Raji (cell line): ENCODE results near the gene MAK.

Experiments
- POLR2A ChIP-seq: IDR thresholded peaks from 2 replicates; pipeline ENCODE4 v1.6.1; 2011; ENCODE audit warnings: low read depth, low read length, control low read depth; ENCODE audit not compliant: insufficient read depth

MAK gene

GRCh38 chr6:10801224-10801848 is 37.0 kb downstream of the MAK start:
- no peak for TF ChIP-seq POLR2A

DNA sequence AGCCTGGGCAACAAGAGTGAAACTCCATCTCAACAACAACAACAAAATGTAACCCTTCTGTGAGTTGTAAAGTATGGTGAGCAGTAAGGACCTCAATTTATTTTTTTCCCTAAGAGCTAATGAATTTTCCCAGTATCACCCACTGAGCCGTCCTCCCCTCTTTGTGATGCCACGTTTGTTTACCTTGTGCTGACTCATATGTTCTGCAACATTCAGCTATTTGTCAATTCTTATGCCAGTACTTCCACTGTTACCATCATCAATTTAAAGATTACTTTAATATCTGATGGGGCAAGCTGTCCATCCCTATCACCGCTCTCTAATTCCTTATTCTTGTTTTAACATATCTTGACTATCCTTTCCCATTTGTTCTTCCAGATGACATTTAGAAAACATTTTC is 37.5 kb downstream of the MAK start:
- TF ChIP-seq POLR2A, result no peak

DNA sequence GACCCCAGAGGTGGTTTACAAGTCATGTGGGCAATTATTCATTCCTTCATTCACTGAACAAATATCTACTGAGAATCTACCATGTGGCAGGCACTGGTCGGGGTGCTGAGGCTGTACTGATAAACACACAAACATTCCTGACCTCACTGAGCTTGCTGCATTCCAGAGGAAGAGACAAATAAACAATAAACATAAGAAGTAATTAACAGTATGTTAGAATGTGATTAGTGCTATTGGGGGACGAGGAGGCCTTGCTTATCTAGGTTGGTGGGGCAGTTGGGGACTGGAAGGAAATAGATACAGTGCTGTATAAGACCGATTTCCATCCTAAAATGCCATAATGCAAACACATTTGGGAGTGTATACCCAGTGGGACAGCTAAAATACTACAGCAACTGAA is 44.1 kb downstream of the MAK start:
- no peak for TF ChIP-seq POLR2A

- TF ChIP-seq POLR2A, result no peak
These were observed 44.6 kb downstream of the MAK start for GRCh38 chr6:10793695-10794094.

- no peak for TF ChIP-seq POLR2A
These were observed 45.3 kb downstream of the MAK start for GRCh38 chr6:10793035-10793434.

DNA sequence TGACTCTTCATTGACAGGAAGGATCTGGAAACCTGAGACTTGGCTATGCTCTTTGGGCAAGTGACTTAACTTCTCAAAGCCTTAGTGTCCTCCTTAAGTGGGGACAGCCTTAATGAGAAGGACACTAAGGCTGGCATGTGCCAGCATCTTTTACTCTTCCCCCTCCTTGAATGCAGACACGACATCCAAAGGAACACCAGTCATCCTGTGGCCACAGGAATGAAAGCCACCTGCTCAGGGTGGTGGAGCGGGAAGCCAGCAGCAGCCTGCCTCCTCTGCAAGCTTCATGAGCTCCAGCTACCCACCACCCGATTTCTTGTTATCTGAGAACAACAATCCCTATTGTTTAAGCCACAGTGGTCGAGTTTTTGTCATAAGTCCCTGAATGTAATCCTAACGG is 46.2 kb downstream of the MAK start:
- no peak for TF ChIP-seq POLR2A

DNA sequence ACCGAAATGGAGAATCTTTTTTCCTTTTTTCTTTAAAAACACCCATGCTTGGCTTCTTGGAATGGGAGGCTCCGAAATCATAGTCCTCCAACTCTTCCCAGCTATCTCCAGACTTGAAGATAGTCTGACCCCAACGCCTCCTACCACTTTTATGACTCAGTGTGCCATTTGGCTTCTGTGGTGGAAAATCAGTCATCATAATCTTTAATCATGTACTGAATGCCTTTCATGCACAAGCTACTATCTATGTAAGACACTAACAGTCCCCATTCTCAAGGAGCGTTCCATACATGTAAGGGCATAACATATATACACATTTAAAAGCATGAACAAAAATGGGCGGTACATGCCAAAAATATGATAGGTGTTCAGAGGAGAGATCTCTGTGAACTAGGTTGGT is 46.7 kb downstream of the MAK start:
- TF ChIP-seq POLR2A, result no peak

GRCh38 chr6:10779076-10779475 is 59.3 kb downstream of the MAK start:
- no peak for TF ChIP-seq POLR2A

DNA sequence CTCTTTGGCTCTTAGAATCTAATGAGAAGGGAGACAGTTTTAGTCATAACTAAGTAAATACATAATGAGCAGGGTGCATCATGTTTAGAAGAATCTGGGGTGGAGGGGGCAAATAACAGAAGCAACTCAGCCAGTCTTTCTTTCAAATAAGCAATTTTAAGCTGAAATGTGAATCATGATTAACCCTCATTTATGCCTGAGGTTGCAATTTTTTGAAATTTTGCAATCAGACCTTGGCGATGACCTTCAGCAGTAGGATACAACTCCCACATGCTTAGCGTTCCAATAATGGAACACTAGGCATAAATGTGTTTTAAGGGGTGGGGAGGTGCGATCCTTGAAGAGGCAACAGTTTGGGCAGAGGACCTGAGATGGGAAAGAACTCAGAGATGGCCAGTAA is 60.1 kb downstream of the MAK start:
- no peak for TF ChIP-seq POLR2A

DNA sequence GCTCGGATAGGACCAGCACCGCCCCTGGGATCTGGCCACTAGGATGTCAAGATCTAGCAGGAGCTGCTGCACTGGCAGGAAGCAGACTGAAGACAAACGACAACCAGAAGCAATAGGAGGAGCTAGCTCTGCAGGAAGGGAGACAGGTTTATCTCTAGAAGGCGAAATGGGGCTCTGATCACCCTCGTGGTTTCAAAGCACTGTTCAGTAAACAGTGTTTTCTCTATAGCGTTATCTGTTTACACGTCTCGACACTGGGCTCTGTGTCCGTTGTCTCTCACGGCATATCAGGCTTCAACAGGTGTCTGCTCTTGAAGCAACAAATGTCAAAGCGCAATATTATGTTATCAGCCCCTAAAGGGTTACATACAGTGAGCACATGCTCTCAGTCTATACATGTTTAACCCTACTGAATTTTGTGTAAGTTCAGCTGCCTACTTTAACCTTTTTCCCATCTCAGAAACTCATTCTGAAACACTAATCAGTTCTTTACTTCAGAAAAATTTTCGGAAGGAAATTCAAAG is 66.9 kb downstream of the MAK start:
- TF ChIP-seq POLR2A, result no peak

DNA sequence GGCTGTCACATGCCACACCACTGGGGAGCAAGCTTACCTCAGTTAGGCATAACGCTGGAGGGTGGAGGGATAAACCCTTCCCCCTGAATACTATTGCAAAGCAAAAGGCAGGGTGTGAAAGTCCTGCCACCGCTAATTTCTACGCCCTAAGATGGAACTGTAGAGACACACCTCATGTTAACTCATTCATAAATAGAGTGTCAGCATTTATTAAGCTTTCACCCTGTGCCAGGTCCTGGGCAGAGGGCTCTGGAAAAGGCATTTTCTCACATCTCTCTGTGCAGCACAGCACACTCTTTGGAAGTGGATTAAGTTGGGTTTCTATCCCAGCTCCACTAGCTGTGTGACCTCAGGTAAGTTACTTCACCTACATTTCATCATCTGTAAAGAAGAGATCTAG is 68.9 kb downstream of the MAK start:
- TF ChIP-seq POLR2A, result no peak

- no peak for TF ChIP-seq POLR2A
These were observed 75.3 kb downstream of the MAK start for GRCh38 chr6:10763006-10763405.

GRCh38 chr6:10759884-10760329 is 78.4 kb downstream of the MAK start:
- TF ChIP-seq POLR2A, result no peak

GRCh38 chr6:10759312-10759839 is 79.0 kb downstream of the MAK start:
- no peak for TF ChIP-seq POLR2A

DNA sequence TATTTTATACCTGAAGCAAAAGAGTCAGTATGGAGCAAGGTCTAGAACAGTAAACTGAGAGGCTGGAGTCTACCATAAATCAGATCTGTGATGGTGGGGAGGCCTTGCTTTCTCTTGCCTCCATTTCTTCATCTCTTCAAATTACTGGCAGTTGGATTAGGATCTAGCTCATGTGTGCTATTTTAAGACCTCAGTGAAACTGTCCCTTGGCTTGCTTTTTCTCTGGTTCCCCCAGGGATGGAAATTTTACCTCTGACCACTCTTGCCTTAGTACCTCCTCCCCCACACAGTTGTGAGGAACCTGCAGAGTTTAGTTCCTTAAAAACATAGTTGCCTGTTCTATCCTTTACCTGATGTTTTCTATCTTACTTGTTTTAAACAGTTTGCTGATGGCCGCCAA is 82.3 kb downstream of the MAK start:
- TF ChIP-seq POLR2A, result no peak

DNA sequence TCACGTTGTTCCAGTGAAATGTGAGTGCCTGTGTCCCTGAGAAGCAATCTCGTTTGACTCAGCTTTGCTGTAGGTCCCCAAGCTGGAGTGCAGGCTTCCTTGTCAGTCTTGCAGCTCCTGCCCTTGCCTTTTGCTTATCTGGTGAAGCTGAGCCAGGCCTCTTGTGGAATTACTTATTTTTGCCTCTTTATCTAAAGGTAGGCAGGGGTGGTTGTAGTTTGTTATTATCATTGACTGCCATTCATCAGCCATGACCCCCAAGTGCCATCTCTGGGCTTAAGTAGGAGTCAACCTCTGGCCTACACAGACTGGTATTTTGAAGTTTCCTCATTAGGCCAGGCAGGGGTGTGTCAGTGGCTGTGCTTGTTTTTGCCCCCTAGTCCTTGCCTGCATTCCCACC is 88.6 kb downstream of the MAK start:
- TF ChIP-seq POLR2A, result no peak
